Pancreas (tissue), 10 donors: ENCODE results near the gene CDIPT. TPM values are rescaled to one million over a fixed set of nuclear protein-coding genes. Genes with fewer than 3 reads are reported as not detected.
"Not testable (repeated sequence)": the region's sequence is repeated elsewhere in the genome, so short reads cannot be mapped to it uniquely, and the experiment has no call there.

Experiments
- ATAC-seq, 4 donors: fragments of 200-7000 bp; cut with Tn5 transposase; one replicate each; pipeline versions ENCODE4 v1.8.0 to v1.9.1; 2020; ENCODE audit warnings: mild to moderate bottlenecking in 4 of 4, moderate library complexity in 4 of 4
- DNase-seq, 6 donors: peaks; one replicate each; pipeline ENCODE4 v3.0.0-alpha.2; 2020
- FAIRE-seq: peaks from 2 replicates; lab custom pipeline; 2012; peaks lifted over from hg19 to GRCh38; lab: Jason Lieb, UNC
- H3K27ac ChIP-seq, 4 donors: fragments of 200-600 bp; sonication (generic); 1 replicate in 3 of 4; 2 replicates in 1 of 4; pipeline versions ENCODE4 v1.5.0 to v1.8.0; 2020
- H3K27me3 ChIP-seq, 4 donors: fragments of 200-600 bp; one replicate each; pipeline ENCODE4 v1.8.0; 2021
- H3K36me3 ChIP-seq, 3 donors: fragments of 200-600 bp; sonication (generic) in 1 of 3; one replicate each; pipeline versions ENCODE4 v1.5.0 to v1.8.0; 2020 to 2021
- H3K4me1 ChIP-seq, 3 donors: fragments of 200-600 bp; one replicate each; pipeline ENCODE4 v1.8.0; 2021
- H3K4me3 ChIP-seq, 4 donors: fragments of 200-600 bp; sonication (generic) in 2 of 4; one replicate each; pipeline versions ENCODE4 v1.5.0 to v1.8.0; 2020 to 2021
- H3K9me3 ChIP-seq, 4 donors: fragments of 200-600 bp; one replicate each; pipeline ENCODE4 v1.8.0; 2021
- WGBS, 2 donors: extraction: QIAGEN DNeasy Blood & Tissue Kit; methylation state at CpG; one replicate each; pipeline ENCODE4 v1.1.7; 2013; 5-methylcytosine and 5-hydroxymethylcytosine counted together
- intact Hi-C, 3 donors: fragments of 100-400 bp; cut with DNase I; formaldehyde crosslinking; loops; one replicate each; pipeline versions ENCODE4 v1.11.1 to v1.14.2; 2022
- polyA plus RNA-seq, 2 donors: library from polyadenylated mRNA; stranded (reverse); fragments of 200-250 nt; gene quantifications; one replicate each; pipeline ENCODE4 v1.2.3, GENCODE V29; 2013
- total RNA-seq, 6 donors: library from RNA; stranded (reverse); fragmentation: NEBNext Ultra II Directional in 4 of 6; extraction: Animal tissue kit (Norgen Biotek cat#: 25700) in 4 of 6; gene quantifications; one replicate each; pipeline versions ENCODE4 v1.2.1 to v1.2.4, GENCODE V29; 2021 to 2023
- TF ChIP-seq, protein P1 (sequence below), 4 donors: fragments of 200-600 bp; sonication (generic) in 3 of 4; IDR thresholded peaks; one replicate each; pipeline versions ENCODE4 v1.5.0 to v1.8.0; 2021; ENCODE audit warnings: antibody characterized with exemption in 4 of 4
- donor health status: healthy with polysubstance abuse.
- donor health status: DM: no; HTN: no; CAD: no; lungs with moderate emphysema.
- donor health status: DM: no; HTN: no; CAD: no.
- donor health status: control.
- donor health status: control.
- donor health status: Bipolar disorder and iron deficiency.
- donor health status: DM: yes; HTN: yes; CAD: no.
- donor health status: DM: no; HTN: no; CAD: no.
- donor health status: DM: no; HTN: no; CAD: no.
- donor health status: DM: yes; HTN: yes; CAD: no.

Gene CDIPT
- total and polyA plus RNA-seq, 8 donors: 31.9 to 69.8 (median 43.6) TPM

DNA sequence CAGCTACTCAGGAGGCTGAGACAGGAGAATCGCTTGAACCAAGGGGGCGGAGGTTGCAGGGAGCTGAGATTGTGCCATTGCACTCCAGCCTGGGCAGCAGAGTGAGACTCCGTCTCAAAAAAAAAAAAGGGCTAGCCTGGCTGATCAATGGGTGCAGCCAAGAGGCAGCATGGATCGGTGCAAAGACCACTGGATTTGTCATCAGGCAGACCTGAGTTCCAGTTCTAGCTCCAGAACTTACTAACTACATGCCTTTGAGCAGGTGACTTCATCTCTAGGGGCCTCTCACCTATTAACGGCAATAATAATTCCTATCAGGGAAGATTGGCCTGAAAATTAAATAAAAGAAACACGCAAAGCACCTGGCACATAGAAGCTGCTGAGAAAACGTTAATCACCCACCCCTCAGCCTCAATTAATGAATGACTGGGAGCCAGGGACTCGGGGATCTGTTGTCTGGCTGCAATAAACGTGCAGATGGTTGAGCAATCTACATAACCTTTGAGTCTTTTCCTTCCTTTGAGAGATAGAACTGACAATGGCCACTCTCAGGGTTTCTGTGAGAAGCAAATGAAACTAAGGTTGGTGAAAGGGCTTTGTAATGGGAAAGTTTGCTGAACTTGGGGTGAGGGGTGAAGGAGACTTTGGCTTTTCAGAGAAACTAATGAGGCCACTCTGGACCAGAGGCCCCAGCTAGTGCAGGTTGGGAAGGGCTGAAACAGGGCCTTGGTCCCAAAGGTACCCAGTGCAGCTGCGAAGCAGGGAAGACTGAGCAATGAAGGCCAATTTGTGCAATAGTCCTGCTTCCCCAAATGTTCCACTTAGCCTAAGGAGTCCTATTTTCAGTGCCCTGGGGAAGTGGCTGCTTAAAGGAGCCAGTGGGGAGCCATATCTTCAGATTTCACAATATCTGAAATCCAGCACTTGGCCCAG lies 28.8 kb upstream of the CDIPT start:
- WGBS, 2 donors: 70 to 73% methylated on average over 10 of the region's 10 CpGs
- Histone ChIP-seq H3K27ac (no peak overlapping the region), H3K27me3 (no peaks in the 10 kb centered on the region), H3K4me1 (no peaks in the 10 kb centered on the region), H3K36me3 (no peaks in the 10 kb centered on the region), H3K9me3 (no peaks in the 10 kb centered on the region), H3K4me3 (no peak overlapping the region)
- DNase-seq (no peak), ATAC-seq (no peak), FAIRE-seq (no peak)
- TF ChIP-seq, protein P1, sequence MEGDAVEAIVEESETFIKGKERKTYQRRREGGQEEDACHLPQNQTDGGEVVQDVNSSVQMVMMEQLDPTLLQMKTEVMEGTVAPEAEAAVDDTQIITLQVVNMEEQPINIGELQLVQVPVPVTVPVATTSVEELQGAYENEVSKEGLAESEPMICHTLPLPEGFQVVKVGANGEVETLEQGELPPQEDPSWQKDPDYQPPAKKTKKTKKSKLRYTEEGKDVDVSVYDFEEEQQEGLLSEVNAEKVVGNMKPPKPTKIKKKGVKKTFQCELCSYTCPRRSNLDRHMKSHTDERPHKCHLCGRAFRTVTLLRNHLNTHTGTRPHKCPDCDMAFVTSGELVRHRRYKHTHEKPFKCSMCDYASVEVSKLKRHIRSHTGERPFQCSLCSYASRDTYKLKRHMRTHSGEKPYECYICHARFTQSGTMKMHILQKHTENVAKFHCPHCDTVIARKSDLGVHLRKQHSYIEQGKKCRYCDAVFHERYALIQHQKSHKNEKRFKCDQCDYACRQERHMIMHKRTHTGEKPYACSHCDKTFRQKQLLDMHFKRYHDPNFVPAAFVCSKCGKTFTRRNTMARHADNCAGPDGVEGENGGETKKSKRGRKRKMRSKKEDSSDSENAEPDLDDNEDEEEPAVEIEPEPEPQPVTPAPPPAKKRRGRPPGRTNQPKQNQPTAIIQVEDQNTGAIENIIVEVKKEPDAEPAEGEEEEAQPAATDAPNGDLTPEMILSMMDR (IDR thresholded peaks at IDR 0.05): no peak
- intact Hi-C loops: no loop called here

DNA sequence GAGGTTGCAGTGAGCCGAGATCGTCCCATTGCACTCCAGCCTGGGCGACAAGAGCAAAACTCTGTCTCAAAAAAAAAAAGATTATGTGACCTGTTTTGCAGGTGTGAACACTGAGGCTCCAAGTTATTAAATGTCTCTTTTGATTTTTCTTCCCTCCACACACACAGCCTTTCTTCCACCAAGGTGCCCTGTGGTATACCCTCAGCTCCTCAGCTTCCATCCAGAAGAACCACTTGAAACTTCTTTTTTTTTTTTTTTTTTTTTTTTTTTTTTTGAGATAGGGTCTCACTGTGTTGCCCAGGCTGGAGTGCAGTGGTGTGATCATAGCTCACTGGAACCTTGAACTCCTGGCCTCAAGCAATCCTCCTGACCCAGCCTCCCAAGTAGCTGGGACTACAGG lies 26.3 kb upstream of the CDIPT start:
- DNase-seq, H3K4me3 ChIP-seq, H3K36me3 ChIP-seq, H3K4me1 ChIP-seq, H3K9me3 ChIP-seq, FAIRE-seq, H3K27me3 ChIP-seq, H3K27ac ChIP-seq, ATAC-seq, intact Hi-C loops: not testable (repeated sequence)
- 87 to 90% methylated on average over 3 of the region's 3 CpGs for WGBS, 2 donors

DNA sequence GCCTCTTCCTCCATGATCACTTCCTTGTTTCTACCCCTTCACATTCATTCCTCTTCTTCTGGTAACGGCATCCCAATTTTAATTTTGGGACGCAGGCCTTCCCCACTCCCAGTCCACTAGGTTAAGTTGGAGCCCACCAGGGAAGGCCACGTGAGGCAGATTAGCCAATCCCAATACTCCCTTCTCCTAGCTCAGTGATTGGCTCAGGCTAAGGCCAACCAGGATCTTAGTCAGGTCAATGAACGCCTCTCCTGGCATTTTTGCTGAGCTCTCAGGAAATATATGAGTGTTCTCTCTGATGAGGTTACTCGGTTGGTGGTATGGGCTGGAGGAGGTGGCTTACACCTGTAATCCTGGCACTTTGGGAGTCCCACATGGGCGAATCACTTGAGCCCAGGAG lies 21.0 kb upstream of the CDIPT start:
- ATAC-seq: no peak
- Histone ChIP-seq H3K27ac (no peak overlapping the region), H3K9me3 (no peaks in the 10 kb centered on the region), H3K4me3 (no peak overlapping the region), H3K27me3 (no peaks in the 10 kb centered on the region), H3K36me3 (no peaks in the 10 kb centered on the region), H3K4me1 (no peaks in the 10 kb centered on the region)
- intact Hi-C loops: no loop called here
- TF ChIP-seq, protein P1 (IDR thresholded peaks at IDR 0.05): no peak
- 91 to 92% methylated on average over 6 of the region's 6 CpGs for WGBS, 2 donors
- no peak for FAIRE-seq
- DNase-seq: no peak

DNA sequence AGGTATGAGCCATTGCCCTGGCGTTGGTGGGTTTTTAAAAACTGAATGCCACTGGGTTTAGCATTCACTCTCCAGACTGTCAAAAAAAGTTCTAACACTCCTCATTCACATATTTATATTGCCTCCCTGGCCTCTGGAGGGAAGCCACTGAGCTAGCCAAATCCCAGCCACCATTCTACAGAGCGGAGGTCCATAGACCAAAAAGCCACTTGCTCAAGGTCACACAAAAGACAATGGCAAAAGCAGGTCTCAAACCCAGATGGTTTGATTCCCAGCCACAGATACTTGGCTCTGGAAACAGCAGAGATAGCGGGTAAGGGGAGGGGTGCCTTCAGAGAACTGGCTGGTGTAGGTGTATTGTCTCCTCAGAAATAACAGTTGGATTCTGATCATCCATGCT lies 18.0 kb upstream of the CDIPT start:
- DNase-seq (no peak), ATAC-seq (peak in 2 of 4 donors; percentile 36 to 65), FAIRE-seq (no peak)
- Histone ChIP-seq H3K4me1 (no peaks in the 10 kb centered on the region), H3K27me3 (no peaks in the 10 kb centered on the region), H3K4me3 (no peak overlapping the region), H3K36me3 (no peaks in the 10 kb centered on the region), H3K27ac (no peak overlapping the region), H3K9me3 (no peaks in the 10 kb centered on the region)
- TF ChIP-seq, protein P1 (IDR thresholded peaks at IDR 0.05): no peak
- intact Hi-C loops: no loop called here
- 54 to 71% methylated on average over 3 of the region's 3 CpGs for WGBS, 2 donors

DNA sequence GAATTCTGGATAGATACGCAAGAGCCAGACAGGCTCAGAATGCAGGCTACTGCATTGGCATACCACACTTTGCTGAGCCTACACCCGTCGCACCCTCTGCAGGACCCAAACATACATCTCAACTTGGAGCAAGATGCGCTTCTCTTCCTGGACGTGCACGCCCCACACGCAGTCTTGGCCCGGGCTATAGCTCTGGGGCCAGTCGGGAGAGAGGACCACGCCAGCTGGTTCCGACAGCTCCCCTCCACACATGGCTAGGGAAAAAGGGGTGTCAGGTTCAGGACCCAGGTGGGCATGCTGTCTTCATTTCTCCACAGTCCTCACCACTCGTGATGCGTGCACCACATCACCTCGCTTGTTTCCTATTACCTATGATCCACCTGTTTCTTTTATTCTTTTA lies 15.1 kb upstream of the CDIPT start:
- FAIRE-seq: no peak
- H3K27ac ChIP-seq: no peak overlapping the region
- 95% methylated on average over 14 of the region's 14 CpGs for WGBS, 2 donors
- H3K27me3 ChIP-seq: no peaks in the 10 kb centered on the region
- H3K9me3 ChIP-seq: no peaks in the 10 kb centered on the region
- ATAC-seq: no peak
- DNase-seq: no peak
- H3K36me3 ChIP-seq: no peaks in the 10 kb centered on the region
- H3K4me1 ChIP-seq: no peaks in the 10 kb centered on the region
- TF ChIP-seq, protein P1 (IDR thresholded peaks at IDR 0.05): no peak
- intact Hi-C loops: no loop called here
- H3K4me3 ChIP-seq: no peak overlapping the region
